GM21381 (cell line): ENCODE data around the gene WNK1.
"Not testable (repeated sequence)": the region's sequence is repeated elsewhere in the genome, so short reads cannot be mapped to it uniquely, and the experiment has no call there.

Experiments used
- ATAC-seq: cut with Tn5 transposase; IDR thresholded peaks from one replicate; pipeline ENCODE4 v1.9.1; 2021; ENCODE audit warnings: mild to moderate bottlenecking, moderate library complexity; ENCODE audit not compliant: unreplicated experiment

WNK1 gene

GRCh38 chr12:810671-811415 lies 58.5 kb downstream of the WNK1 start:
- no peak for ATAC-seq

GRCh38 chr12:812950-813349 lies 60.6 kb downstream of the WNK1 start:
- no peak for ATAC-seq

- not testable (repeated sequence) for ATAC-seq
These were observed 65.1 kb downstream of the WNK1 start for GRCh38 chr12:817456-817855.

GRCh38 chr12:817941-818600 lies 65.7 kb downstream of the WNK1 start:
- no peak for ATAC-seq

- no peak for ATAC-seq
These were observed 66.4 kb downstream of the WNK1 start for GRCh38 chr12:818733-819132.

GRCh38 chr12:820336-820735 lies 68.0 kb downstream of the WNK1 start:
- no peak for ATAC-seq

GRCh38 chr12:823028-823698 lies 70.8 kb downstream of the WNK1 start:
- ATAC-seq = peak; percentile 84

GRCh38 chr12:826331-826730 lies 74.0 kb downstream of the WNK1 start:
- no peak for ATAC-seq

GRCh38 chr12:828726-829395 lies 76.5 kb downstream of the WNK1 start:
- ATAC-seq = no peak

- no peak for ATAC-seq
These were observed 77.9 kb downstream of the WNK1 start for GRCh38 chr12:830111-830867.

- no peak for ATAC-seq
These were observed 83.6 kb downstream of the WNK1 start for GRCh38 chr12:835754-836518.

- ATAC-seq = no peak
These were observed 84.6 kb downstream of the WNK1 start for GRCh38 chr12:836952-837351.

GRCh38 chr12:837548-837947 lies 85.2 kb downstream of the WNK1 start:
- no peak for ATAC-seq

- no peak for ATAC-seq
These were observed 91.2 kb downstream of the WNK1 start for GRCh38 chr12:843609-844008.

GRCh38 chr12:846421-846820 lies 94.0 kb downstream of the WNK1 start:
- no peak for ATAC-seq

- ATAC-seq = no peak
These were observed 95.9 kb downstream of the WNK1 start for GRCh38 chr12:848173-848865.

- no peak for ATAC-seq
These were observed 96.6 kb downstream of the WNK1 start for GRCh38 chr12:848882-849527.

- not testable (repeated sequence) for ATAC-seq
These were observed 97.5 kb downstream of the WNK1 start for GRCh38 chr12:849733-850437.
